Left renal cortex interstitium (tissue), 4 donors: Measurements from ENCODE around the gene SEPTIN11. TPM values are rescaled to one million over a fixed set of nuclear protein-coding genes. Genes with fewer than 3 reads are reported as not detected.
"Not testable (repeated sequence)": the region's sequence is repeated elsewhere in the genome, so short reads cannot be mapped to it uniquely, and the experiment has no call there.

Experiments used
- DNase-seq, 4 donors: peaks; one replicate each; pipeline ENCODE4 v3.0.0-alpha.2; 2013; ENCODE audit warnings: low read depth in 4 of 4, low spot score in 2 of 4, missing footprints in 1 of 4
- polyA plus RNA-seq, 4 donors: library from polyadenylated mRNA; unstranded; fragments of 120-200 nt; gene quantifications; one replicate each; pipeline ENCODE4 v1.2.1, GENCODE V29; 2013; ENCODE audit not compliant: insufficient read length in 4 of 4

SEPTIN11 gene
- polyA plus RNA-seq, 4 donors = 253 to 278 (median 266) TPM

- DNase-seq = no peak
These were observed 2.1 kb downstream of the SEPTIN11 start for GRCh38 chr4:76951672-76952010.

DNA sequence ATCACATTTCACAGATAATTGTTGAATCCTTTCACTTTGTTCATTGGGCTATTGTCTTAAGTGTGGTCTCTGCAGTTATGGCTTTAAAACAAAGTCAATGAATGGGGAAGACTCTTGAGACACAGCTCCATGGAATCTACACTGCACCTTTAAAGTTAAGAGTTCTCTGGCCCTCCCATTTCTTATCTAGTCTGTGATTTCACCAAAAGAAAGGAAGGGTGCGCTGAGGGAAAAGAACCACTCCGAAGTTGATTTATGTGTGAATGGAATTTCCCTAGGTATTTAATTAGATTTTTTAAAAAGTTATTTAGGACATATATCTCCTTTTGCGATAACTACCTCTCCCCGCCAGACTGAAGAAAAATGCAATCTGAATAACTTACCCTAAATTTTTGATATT is 2.5 kb downstream of the SEPTIN11 start:
- no peak for DNase-seq

GRCh38 chr4:76952656-76953582 is 3.4 kb downstream of the SEPTIN11 start:
- DNase-seq = no peak

DNA sequence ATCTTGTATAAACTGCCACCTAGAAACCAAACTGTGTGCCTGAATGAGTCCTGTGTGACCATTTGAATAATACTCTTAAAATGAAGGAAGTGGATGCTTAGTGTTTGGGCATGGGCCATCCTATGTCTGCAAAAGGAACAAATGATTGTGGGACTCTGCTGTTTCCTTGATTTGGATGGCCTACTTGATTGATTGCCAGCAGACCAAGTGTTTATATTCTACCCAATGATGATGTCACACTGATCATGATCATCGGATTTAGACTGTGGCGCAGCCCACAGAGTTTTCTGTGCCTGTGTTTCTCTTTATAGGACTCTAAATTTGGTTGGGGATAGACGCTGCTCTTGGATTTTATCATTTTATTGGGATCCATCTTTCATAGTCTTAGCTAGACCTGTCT is 4.4 kb downstream of the SEPTIN11 start:
- DNase-seq = no peak

- DNase-seq = no peak
These were observed 4.9 kb downstream of the SEPTIN11 start for GRCh38 chr4:76954489-76954888.

DNA sequence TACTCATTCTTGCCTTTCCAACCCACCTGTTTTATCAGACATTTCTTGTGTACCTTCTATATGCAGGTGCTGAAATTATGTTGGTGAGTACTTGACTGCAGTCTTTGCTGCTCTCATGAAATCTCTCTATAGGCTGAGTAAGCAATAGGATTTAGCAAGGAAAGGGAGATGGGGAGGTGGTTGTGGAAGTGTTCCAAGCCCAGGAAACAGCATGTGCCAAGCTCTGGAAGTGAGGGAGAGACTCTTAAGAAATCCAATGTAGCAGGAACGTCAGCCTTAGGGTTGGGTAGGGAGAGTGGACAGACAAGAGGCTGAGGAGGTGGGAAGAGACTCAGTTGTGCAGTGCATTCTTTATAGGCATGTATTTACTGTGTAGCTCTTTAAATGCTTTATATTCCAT is 5.6 kb downstream of the SEPTIN11 start:
- DNase-seq = no peak

DNA sequence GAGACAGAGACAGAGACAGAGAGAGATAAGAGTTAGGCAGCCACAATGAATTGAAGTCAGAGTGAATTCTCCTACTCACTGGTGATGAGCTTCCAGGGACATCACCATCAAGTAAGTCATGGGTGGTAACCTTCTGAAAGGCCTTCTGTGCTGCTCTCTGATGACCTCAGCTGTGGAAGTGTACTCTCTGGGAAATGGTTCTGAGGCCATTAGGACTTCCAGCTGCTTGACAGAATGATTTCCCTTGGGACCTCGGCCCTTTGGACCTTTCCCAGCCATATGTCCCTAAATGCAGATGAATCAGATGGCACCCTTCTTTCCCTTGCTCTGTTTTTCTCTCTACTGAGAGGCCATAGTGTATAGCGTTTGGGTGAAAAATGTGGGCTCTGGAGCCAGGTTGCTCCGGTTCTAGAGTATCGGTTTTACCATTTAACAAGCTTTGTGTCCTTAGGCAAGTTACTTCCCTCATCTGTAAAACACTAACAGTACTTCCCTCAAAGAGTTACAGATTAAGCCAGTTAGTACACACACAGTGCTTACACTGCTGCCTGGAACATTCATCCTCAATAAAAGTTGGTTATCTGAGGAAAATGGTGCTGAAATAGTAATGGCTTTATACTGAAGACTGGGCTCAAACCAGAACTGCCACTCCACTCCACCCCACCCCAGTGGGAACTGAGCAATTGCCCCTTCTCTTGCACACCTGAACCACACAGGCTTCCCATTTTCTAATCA is 7.6 kb downstream of the SEPTIN11 start:
- no peak for DNase-seq

- no peak for DNase-seq
These were observed 9.3 kb downstream of the SEPTIN11 start for GRCh38 chr4:76958891-76959290.

- no peak for DNase-seq
These were observed 10.5 kb downstream of the SEPTIN11 start for GRCh38 chr4:76960014-76960413.

DNA sequence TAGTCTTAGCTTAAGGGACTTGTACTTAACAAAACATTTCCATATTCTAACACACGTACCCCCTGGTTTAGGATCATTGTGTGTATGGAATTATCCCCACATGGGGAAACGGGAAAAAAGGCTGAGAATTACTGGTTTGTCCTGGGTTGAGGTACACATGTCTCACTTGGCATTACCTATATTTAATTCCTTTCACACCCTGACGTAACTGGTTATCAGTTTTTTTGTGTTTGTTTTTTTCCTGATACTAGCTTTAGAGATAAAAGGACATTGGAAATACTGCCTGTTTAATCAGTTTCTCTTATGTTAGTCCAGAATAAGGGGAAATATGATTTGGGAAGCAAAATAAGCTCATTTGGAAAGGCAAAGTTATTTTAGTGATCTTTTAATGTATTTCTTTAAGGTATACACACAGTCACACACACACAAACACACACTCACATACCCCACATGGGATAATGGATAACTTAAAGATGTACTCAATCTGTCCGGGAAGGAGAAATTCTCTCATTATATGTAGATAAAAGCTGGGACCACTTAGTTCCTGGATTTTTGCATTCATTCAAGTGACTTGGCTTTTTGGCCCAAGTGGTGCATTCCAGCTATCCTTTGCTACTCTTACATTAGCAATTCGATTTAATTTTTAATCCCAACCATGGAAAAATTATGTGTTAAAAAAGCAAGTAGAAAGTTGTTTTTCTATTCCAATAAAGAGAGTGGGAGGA is 13.0 kb downstream of the SEPTIN11 start:
- no peak for DNase-seq

DNA sequence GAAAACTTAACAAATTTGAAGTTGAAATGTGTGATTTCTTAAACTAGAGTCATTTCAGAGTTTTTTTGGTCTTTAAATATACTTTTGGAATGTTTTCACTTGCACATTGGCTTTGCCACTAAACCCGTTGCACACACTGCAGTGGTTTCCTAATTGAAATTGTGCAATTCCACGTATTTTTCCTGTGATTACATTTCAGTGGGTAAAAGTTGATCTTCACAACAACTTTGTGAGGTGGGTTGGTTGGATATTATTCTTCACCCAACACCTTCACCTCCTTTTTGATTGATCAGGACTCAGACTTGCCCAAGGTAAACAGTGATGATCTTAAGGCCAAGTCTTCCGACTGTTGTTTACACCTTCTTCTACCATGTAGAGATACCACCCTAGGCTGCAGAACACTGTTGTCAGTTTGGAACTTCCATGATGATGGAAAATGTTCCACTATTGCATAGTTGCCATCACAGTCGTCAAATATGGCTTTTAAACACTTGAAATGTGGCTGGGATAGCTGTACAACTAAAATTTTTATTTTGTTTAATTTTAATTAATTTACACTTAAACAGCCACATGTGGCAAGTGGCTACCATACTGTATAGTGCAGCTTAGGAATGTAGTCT is 13.7 kb downstream of the SEPTIN11 start:
- DNase-seq = no peak

DNA sequence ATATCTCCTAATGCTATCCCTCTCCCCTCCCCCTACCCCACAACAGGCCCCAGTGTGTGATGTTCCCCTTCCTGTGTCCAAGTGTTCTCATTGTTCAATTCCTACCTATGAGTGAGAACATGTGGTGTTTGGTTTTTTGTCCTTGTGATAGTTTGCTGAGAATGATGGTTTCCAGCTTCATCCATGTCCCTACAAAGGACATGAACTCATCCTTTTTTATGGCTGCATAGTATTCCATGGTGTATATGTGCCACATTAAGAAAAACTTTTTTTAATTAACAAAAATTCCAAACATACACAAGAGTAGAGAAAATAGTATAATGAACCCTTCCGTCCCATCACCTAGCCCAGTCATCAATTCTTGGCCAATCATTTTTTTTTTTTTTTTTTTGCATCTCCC is 14.4 kb downstream of the SEPTIN11 start:
- not testable (repeated sequence) for DNase-seq

DNA sequence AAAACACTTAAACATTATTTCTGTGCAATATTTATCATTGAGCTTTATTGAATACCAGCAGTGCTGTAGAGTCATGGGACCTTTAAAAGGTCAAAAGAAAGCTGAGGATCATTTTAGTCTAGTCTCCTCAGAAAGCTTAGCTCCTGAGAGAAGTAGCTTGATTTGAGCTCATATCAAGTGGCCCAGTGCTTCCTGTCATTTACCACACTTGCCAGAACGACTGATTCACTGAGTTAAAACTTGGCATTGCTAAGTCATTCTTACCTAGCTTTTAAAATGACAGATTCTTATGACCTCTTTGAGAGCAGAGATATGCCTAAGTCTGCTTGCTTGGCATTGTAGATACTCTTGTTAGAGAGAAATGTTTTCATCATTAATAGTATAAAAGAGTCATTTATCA is 15.2 kb downstream of the SEPTIN11 start:
- DNase-seq = no peak

- no peak for DNase-seq
These were observed 16.5 kb downstream of the SEPTIN11 start for GRCh38 chr4:76965866-76966579.

DNA sequence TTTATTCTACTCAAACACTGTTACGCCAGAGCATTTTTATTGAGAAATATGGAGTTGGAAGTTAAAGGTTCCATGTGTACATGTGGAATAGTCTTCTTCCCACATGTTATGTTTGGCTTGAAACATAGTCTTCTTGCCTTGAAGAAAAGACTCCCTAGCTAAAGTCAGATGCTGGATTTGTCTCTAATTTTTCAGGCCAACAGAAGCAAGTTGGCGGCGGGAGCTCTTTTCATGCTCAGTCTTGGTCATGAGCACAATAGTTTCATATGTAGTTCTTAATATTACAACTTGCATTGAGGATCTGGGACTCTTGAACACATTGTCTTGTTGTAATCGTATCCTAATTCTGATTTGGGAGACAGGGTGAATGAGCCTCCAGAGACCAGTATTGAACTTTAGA is 19.4 kb downstream of the SEPTIN11 start:
- no peak for DNase-seq

DNA sequence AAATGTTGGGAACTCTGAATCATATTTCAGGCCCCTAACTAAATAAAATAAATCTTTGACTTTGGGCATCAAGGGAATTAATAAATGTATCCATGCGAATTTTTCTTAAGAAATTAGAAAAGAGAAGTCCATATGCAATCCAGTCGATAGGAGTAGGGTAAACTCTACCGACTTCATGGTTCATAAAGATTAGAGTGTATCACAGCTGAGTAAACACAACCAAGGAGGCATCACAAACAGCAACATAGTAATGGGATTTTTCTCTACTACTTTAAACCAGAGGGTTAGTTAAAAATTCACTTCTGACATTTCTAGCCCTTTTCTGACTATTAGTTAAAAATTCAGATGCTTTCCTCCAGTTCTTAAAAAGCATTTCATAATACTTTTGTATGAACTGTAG is 19.9 kb downstream of the SEPTIN11 start:
- no peak for DNase-seq

GRCh38 chr4:76969941-76970529 is 20.5 kb downstream of the SEPTIN11 start:
- no peak for DNase-seq

GRCh38 chr4:76972306-76972705 is 22.8 kb downstream of the SEPTIN11 start:
- no peak for DNase-seq

DNA sequence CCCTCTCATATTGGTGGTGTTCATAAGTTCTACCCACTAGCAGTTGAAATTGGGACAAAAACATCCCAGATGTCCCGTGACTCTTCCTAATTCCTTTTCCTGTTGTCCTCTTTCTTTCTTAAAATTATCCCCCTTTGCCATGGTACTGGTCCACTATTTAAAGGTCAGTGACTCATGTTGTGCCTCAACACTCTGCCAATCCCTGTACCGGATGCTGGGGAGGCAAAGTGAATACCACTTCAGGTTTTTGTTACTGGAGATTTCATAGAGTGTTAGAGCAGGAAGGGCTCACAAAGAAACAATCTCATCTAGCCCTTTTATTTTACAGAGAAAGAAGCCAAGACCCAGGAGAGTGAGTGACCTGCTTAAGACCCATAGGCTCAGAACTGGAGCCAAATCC is 24.6 kb downstream of the SEPTIN11 start:
- no peak for DNase-seq

DNA sequence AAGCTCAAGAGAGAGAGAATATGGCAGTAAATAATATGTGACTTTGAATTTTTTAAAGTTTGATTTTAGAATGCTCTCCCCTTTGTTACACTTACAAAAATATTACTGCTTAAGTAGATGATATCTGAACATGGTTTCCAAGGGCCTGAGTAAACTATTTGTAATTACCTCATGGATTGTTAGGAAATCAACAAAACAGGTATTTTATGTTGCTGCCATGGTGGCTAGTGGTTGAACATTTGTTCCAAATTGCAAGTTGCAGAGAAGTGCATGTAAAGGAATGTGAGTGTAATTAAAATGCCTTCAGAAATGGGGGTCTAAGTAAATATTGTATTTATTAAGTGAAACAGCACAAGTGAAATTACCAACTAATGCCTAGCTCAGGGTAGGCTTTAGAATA is 27.6 kb downstream of the SEPTIN11 start:
- no peak for DNase-seq
